HUES6 (cell line): ENCODE measurements around the gene PMAIP1.

Source experiments
- H3K27ac ChIP-seq: 2 replicates; pipeline ENCODE4 v1.7.0; 2013; ENCODE audit warnings: low read depth, mild to moderate bottlenecking, low read length, inconsistent platforms
- H3K27me3 ChIP-seq: 2 replicates; pipeline ENCODE4 v1.6.1; 2013; ENCODE audit warnings: low read length; ENCODE audit not compliant: control insufficient read depth, insufficient read depth
- H3K36me3 ChIP-seq: 2 replicates; pipeline ENCODE4 v1.6.1; 2013; ENCODE audit warnings: low read length; ENCODE audit not compliant: control insufficient read depth, insufficient read depth
- H3K4me1 ChIP-seq: 2 replicates; pipeline ENCODE4 v1.6.1; 2013; ENCODE audit warnings: low read length; ENCODE audit not compliant: control insufficient read depth, insufficient read depth
- H3K4me3 ChIP-seq: 2 replicates; pipeline ENCODE4 v1.5.1; 2013; ENCODE audit warnings: low read depth, low read length
- H3K9ac ChIP-seq: one replicate; pipeline ENCODE4 v1.6.1; 2013; ENCODE audit warnings: mild to moderate bottlenecking, low read length
- H3K9me3 ChIP-seq: 2 replicates; pipeline ENCODE4 v1.6.1; 2013; ENCODE audit warnings: low read depth, low read length; ENCODE audit not compliant: control insufficient read depth, insufficient read depth

Gene PMAIP1

DNA sequence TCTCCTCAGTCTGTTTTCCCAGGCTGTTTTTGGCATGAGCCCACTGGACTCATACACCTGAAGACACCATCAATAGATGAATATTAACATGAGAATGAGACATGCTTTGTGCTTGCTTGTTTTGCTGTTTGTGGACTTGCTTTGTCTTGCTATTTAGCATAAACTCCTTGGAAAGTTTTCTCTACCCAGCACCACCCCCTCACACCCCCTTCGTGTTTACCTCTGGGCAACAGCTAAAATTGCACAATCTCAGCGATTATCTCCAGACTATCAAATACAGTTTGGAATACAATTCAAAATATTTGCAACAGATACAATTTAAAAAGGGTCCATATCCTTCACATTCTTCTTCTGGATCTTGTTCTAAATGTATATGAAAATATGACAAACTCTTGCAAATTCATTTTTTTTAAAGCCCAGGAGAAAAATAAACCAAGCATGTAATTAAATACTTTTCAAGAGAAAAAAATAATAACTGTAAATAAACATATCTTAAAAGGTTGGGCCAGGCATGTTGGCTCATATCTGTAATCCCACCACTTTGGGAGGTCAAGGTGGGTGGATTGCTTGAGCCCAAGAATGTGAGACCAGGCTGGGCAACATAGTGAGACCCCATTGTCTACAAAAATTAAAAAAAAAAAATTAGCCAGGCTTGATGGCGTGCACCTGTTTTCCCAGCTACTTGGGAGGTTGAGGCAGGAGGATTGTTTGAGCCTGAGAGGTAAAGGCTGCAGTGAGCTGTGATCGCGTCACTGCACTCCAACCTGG lies 32.3 kb upstream of the PMAIP1 start:
- Histone ChIP-seq H3K27me3 (no peaks in the 10 kb centered on the region), H3K27ac (peak overlapping the region; percentile 71), H3K36me3 (no peaks in the 10 kb centered on the region), H3K4me1 (peaks cover 51% of the 10 kb centered on the region), H3K9me3 (no peaks in the 10 kb centered on the region), H3K9ac (no peak overlapping the region), H3K4me3 (no peak overlapping the region)

DNA sequence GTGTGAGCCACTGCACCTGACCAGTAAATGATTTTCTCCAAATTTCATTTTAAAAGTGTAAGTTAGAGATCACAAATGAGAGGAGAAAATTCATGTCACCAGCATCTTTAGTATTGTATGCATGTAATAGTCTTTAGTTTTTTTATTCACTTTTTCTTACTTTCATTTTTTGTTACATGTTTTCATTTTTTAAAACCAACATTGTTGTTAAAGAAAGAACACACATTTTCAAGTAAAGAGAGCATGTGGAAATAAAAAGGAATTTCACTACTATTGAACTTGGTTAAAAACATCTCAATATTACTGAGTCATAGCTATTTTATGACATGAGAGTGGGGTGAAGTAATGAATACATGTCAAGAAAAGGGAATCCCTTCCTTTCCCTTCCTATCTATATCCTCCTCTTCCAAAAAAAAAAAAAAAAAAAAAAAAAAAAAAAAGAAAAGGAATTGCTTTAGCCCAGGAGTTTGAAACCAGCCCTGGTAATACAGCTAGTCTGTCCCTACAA lies 29.1 kb upstream of the PMAIP1 start:
- Histone ChIP-seq H3K36me3 (no peaks in the 10 kb centered on the region), H3K27me3 (no peaks in the 10 kb centered on the region), H3K4me1 (peaks cover 45% of the 10 kb centered on the region), H3K27ac (no peak overlapping the region), H3K9me3 (no peaks in the 10 kb centered on the region), H3K4me3 (no peak overlapping the region), H3K9ac (no peak overlapping the region)

GRCh38 chr18:59871711-59872362 lies 28.0 kb upstream of the PMAIP1 start:
- H3K4me1 ChIP-seq: peaks cover 36% of the 10 kb centered on the region

GRCh38 chr18:59873641-59874040 lies 26.2 kb upstream of the PMAIP1 start:
- H3K27me3 ChIP-seq: no peaks in the 10 kb centered on the region
- H3K4me3 ChIP-seq: no peak overlapping the region
- no peaks in the 10 kb centered on the region for H3K36me3 ChIP-seq
- H3K9ac ChIP-seq: no peak overlapping the region
- no peak overlapping the region for H3K27ac ChIP-seq
- H3K9me3 ChIP-seq: no peaks in the 10 kb centered on the region
- H3K4me1 ChIP-seq: peaks cover 21% of the 10 kb centered on the region

More at GRCh38 chr18:59871711-59872362, 28.0 kb upstream of the PMAIP1 start:
- Histone ChIP-seq H3K36me3 (no peaks in the 10 kb centered on the region), H3K4me3 (no peak overlapping the region), H3K9ac (no peak overlapping the region), H3K9me3 (no peaks in the 10 kb centered on the region), H3K27ac (no peak overlapping the region), H3K27me3 (no peaks in the 10 kb centered on the region)

DNA sequence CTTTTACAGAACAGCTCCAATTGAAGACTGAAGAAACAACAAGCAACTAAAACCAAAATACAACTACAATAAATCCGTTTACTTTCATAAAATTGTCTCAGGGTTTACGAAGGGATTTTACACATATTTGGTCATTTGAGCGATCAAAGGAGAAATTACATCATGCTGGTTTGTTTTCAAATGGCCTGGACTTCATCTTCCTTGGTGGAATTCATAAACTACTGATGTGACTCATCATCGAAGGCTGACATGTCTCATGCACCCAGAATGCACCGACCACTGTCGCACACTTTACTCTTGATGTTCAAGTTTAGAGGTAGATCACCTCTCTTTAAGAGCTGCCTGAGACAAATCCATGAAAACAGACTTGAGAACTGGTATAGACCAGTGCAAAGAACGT lies 25.6 kb upstream of the PMAIP1 start:
- Histone ChIP-seq H3K4me3 (no peak overlapping the region), H3K27me3 (no peaks in the 10 kb centered on the region), H3K4me1 (peaks cover 21% of the 10 kb centered on the region), H3K36me3 (no peaks in the 10 kb centered on the region), H3K9ac (no peak overlapping the region), H3K9me3 (no peaks in the 10 kb centered on the region), H3K27ac (no peak overlapping the region)

DNA sequence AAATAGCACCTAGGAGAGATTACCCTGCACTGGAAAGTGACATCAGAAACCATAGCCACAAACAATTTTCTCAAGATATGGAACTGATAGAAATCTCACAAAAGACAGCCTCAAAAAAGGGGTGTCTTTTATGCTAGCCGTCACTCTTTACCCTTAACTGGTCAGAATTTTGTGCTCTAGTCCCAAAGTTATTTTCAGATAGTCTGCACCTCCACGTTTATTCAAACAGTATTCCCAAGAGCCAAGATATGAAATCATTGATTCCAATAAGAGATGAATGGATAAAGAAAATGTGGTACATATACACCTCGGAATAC lies 23.5 kb upstream of the PMAIP1 start:
- no peaks in the 10 kb centered on the region for H3K27me3 ChIP-seq
- no peak overlapping the region for H3K27ac ChIP-seq
- H3K36me3 ChIP-seq: no peaks in the 10 kb centered on the region
- H3K4me3 ChIP-seq: no peak overlapping the region
- no peaks in the 10 kb centered on the region for H3K9me3 ChIP-seq
- peaks cover 21% of the 10 kb centered on the region for H3K4me1 ChIP-seq
- no peak overlapping the region for H3K9ac ChIP-seq

- H3K4me1 ChIP-seq: peaks cover 23% of the 10 kb centered on the region
- H3K9me3 ChIP-seq: no peaks in the 10 kb centered on the region
- no peaks in the 10 kb centered on the region for H3K36me3 ChIP-seq
- no peak overlapping the region for H3K9ac ChIP-seq
- H3K27me3 ChIP-seq: no peaks in the 10 kb centered on the region
- H3K4me3 ChIP-seq: no peak overlapping the region
- no peak overlapping the region for H3K27ac ChIP-seq
Measured at GRCh38 chr18:59877361-59877760, 22.4 kb upstream of the PMAIP1 start.

DNA sequence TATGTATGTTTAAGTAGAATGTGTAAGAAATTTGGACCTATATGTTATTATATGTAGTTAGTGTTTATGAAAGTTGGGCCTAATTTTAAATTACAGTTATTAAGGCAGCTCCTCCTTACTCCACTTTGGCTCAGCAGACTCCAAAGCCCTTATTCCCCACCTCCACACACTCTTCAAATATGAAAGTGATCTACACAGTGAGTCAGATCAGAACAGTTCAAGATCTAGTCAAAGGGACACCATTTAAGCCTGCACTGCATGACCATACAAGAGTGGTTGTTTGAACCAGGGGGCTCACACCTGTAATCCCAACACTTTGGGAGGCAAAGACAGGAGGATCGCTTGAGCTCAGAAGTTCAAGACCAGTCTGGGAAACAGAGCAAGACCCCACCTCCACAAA lies 21.2 kb upstream of the PMAIP1 start:
- no peak overlapping the region for H3K4me3 ChIP-seq
- no peak overlapping the region for H3K27ac ChIP-seq
- no peak overlapping the region for H3K9ac ChIP-seq
- no peaks in the 10 kb centered on the region for H3K36me3 ChIP-seq
- no peaks in the 10 kb centered on the region for H3K27me3 ChIP-seq
- H3K9me3 ChIP-seq: no peaks in the 10 kb centered on the region
- H3K4me1 ChIP-seq: peaks cover 20% of the 10 kb centered on the region

DNA sequence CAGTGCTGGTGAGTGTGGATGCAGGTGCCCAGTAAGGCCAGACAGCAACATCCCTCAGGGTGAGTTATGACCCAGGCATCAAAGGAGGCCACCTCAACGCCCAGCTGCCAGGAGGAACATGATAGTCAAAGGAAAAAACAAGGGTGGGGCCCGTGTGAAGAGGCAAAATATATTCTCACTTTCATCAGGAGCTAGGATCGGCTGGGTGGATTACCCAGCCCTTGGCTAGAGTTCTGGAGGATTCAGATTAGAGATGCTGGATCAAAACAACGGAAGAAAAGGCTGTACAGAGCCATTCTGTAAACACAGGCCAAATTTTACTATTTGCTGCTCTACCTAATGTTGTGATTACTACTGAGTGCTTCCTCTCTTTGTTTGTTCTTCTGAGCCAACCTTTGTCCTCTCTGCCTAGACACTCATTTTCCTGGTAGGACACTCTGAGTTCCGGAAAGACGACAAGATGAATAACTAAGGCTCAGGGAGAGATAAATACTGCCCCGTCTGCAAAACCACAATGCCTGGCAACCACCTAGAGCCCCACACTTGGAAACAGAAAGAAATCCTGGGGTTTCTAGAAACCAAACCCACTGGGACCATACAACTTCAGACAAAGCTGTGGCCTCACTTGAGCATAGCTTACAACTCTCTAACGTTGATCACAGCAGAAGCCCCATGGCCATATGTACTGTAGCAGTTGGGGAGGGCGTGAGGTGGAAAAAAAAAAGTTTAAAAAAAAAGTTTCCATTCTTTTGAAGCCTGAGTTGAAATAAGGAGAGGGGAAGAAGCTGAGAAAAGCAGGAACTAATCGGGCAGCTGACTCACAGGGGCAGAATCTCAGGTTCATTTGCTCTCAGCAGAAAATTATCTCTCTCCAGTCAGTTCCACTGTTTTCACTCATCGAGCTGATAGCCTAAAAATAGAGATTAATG lies 17.8 kb upstream of the PMAIP1 start:
- H3K9me3 ChIP-seq: no peaks in the 10 kb centered on the region
- H3K27me3 ChIP-seq: no peaks in the 10 kb centered on the region
- H3K27ac ChIP-seq: no peak overlapping the region
- H3K36me3 ChIP-seq: no peaks in the 10 kb centered on the region
- no peak overlapping the region for H3K9ac ChIP-seq
- peaks cover 20% of the 10 kb centered on the region for H3K4me1 ChIP-seq
- H3K4me3 ChIP-seq: no peak overlapping the region

GRCh38 chr18:59884351-59884750 lies 15.4 kb upstream of the PMAIP1 start:
- H3K4me1 ChIP-seq: peaks cover 20% of the 10 kb centered on the region
- H3K9ac ChIP-seq: no peak overlapping the region
- no peaks in the 10 kb centered on the region for H3K27me3 ChIP-seq
- H3K9me3 ChIP-seq: no peaks in the 10 kb centered on the region
- no peak overlapping the region for H3K27ac ChIP-seq
- no peak overlapping the region for H3K4me3 ChIP-seq
- no peaks in the 10 kb centered on the region for H3K36me3 ChIP-seq
